AG09309 (cell line): ENCODE results near the gene SLFN12.

Experiments
- DNase-seq: peaks from one replicate; pipeline ENCODE4 v3.0.0-alpha.2; 2010; ENCODE audit warnings: low read depth
- H3K4me3 ChIP-seq: 2 replicates; pipeline ENCODE4 v1.5.1; 2011; ENCODE audit warnings: mild to moderate bottlenecking, low read depth, low read length, moderate library complexity; ENCODE audit not compliant: control insufficient read depth
- TF ChIP-seq, protein P1 (sequence below): IDR thresholded peaks from 2 replicates; pipeline ENCODE4 v1.5.1; 2011; ENCODE audit warnings: mild to moderate bottlenecking, low read depth, low read length, inconsistent platforms; ENCODE audit not compliant: insufficient read depth, control insufficient read depth; ENCODE audit errors: missing control alignments

The SLFN12 gene

DNA sequence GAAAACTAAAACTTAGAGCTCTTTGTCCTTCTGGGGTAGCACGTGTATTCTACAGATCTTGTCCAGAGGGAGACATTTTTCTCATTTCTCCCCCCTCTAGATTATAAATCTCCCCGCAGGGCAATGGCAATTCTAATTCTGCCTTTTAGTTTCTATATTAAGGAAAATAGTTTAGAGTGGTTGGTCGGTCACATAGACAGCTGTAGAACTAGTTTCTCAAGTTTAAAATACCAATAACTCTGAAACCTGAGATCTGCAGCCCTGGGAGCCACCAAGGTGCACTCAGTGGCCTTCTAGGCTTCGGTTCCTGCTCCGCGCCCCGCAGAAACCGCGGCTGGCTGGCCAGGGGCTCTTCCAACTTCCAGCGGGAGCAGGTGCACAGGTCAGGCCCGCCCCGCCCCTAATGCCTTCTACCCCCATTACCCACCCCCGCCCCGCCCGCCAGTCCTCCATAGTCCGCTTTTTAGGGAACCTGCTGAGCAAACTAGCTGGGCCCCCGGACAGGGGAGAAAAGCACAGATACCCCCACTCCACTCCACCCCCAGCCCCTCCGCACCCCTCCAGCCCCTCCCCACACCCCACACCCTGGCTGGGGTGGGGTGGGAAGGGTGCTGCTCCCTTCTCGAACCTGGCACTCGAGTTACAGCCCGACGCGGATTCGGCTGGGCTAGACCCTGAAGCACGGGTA, 59.3 kb downstream of the SLFN12 start:
- no peak for DNase-seq
- H3K4me3 ChIP-seq: peak overlapping the region; percentile 96

DNA sequence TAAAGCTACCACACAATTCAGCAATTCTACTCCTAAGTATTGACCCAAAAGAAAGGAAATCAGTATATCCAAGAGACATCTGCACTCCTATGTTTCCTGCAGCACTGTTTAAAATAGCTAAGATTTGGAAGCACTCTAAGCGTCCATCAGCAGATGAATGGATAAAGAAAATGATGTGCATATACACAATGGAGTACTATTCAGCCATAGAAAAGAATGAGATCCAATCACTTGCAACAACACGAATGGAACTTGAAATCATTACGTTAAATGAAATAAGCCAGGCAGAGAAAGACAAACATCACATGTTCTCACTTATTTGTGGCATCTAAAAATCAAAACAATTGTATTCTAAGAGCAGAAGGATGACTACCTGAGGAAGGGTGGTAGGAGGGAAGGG, 60.4 kb downstream of the SLFN12 start:
- TF ChIP-seq, protein P1, sequence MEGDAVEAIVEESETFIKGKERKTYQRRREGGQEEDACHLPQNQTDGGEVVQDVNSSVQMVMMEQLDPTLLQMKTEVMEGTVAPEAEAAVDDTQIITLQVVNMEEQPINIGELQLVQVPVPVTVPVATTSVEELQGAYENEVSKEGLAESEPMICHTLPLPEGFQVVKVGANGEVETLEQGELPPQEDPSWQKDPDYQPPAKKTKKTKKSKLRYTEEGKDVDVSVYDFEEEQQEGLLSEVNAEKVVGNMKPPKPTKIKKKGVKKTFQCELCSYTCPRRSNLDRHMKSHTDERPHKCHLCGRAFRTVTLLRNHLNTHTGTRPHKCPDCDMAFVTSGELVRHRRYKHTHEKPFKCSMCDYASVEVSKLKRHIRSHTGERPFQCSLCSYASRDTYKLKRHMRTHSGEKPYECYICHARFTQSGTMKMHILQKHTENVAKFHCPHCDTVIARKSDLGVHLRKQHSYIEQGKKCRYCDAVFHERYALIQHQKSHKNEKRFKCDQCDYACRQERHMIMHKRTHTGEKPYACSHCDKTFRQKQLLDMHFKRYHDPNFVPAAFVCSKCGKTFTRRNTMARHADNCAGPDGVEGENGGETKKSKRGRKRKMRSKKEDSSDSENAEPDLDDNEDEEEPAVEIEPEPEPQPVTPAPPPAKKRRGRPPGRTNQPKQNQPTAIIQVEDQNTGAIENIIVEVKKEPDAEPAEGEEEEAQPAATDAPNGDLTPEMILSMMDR: no peak
- no peak overlapping the region for H3K4me3 ChIP-seq
- no peak for DNase-seq

More for the DNA sequence above, 59.3 kb downstream of the SLFN12 start:
- TF ChIP-seq, protein P1: no peak

DNA sequence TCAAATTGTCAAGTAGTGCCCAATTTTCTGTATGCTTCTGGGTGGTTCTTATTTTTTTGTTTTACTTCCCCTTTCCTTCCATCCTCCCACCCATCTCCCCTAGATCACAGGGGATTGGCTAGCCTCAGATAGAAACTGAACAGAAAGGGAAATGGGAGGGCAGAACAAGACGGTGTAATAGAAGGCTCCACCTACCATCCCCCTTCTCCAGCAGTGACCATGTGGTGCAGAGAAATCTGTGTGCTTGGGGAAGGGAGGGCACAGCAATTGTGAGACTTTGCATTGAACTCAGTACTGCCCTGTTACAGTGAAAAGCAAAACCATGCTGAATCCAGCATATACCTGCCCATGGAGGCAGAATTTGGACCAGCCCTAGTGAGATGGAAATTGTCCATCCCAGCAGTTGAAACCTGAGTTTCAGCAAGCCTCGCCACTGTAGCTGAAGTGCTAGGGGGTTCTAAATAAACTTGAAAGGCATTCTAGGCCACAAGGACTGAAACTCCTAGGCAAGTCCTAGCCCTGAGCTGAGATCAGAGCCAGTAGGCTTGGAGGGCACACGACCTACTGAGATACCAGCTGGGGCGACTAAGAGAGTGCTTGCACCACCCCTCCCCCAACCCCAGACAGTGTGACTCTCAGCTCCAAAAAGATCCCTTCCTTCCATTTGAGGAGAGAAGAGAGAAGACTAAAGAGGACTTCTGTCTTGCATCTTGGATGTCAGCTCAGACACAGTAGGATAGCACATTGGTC, 64.0 kb downstream of the SLFN12 start:
- TF ChIP-seq, protein P1: no peak
- DNase-seq: no peak
- H3K4me3 ChIP-seq: no peak overlapping the region

DNA sequence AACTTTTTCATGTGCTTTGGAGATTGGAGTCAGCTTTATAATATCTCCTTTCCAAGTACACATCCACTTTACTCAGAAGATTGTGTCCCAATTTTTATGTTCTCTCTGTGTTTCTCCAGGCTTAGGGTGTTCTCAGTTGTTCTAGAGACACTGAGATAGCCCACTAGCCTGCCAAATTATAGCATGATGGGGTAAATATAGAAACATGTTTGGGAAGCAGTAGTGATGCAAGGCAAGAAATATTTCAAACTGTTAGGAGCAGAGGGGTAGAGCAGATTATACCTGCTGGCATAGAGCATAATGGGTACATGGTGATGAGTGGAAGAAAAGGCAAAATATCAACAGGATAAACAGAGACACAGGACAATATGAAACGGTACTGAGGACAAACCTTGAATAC, 71.3 kb downstream of the SLFN12 start:
- no peak for DNase-seq
- TF ChIP-seq, protein P1: no peak
- no peak overlapping the region for H3K4me3 ChIP-seq
